ENCODE results near the gene CCDC102A. TPM values are rescaled to one million over a fixed set of nuclear protein-coding genes. Genes with fewer than 3 reads are reported as not detected.
A peak's percentile ranks its signal among the peaks of the same experiment; 100 is the strongest.

CCDC102A gene
- total and polyA plus RNA-seq, 2 of the 13 experiments (the other 11 are each of a cell fraction or from before 2014, with no cell fraction given) = 2.1 to 2.8 TPM

- peak; percentile 61; the same call in 1 of the 2 replicates for TF ChIP-seq ZNF280B (CRISPR knock-in tag; IDR thresholded peaks at IDR 0.05; ENCODE audit: borderline replicate concordance)
- peak; percentile 91 for TF ChIP-seq RXRA (CRISPR knock-in tag; IDR thresholded peaks at IDR 0.05)
- peak; percentile 35; the same call in 1 of the 2 replicates for TF ChIP-seq KDM2A (CRISPR knock-in tag; IDR thresholded peaks at IDR 0.05; ENCODE audit: borderline replicate concordance, low read depth)
- peak; percentile 53 for TF ChIP-seq DBP (CRISPR knock-in tag; IDR thresholded peaks at IDR 0.05; ENCODE audit: not compliant biosample characterization)
- 0 out of 2 replicates have a peak, but pooled peaks have one; percentile 12 for TF ChIP-seq ZBED4 (CRISPR knock-in tag; IDR thresholded peaks at IDR 0.05; ENCODE audit: borderline replicate concordance)
- peak; percentile 65; the same call in 1 of the 2 replicates for TF ChIP-seq MLX (CRISPR knock-in tag; IDR thresholded peaks at IDR 0.05)
- TF ChIP-seq THAP11 (CRISPR knock-in tag; IDR thresholded peaks at IDR 0.05) = peak; percentile 39; the same call in 1 of the 2 replicates
- peak; percentile 68; the same call in 1 of the 2 replicates for TF ChIP-seq SKIL (CRISPR knock-in tag; IDR thresholded peaks at IDR 0.05; ENCODE audit: borderline replicate concordance)
- 0 out of 2 replicates have a peak, but pooled peaks have one; percentile 55 for TF ChIP-seq ZNF772 (CRISPR knock-in tag; IDR thresholded peaks at IDR 0.05)
- peak; percentile 96 for TF ChIP-seq PAXIP1 (CRISPR knock-in tag; conservative IDR thresholded peaks at IDR 0.05)
- TF ChIP-seq ZNF331 (CRISPR knock-in tag; IDR thresholded peaks at IDR 0.05) = 0 out of 2 replicates have a peak, but pooled peaks have one; percentile 13
- TF ChIP-seq SOX6 (IDR thresholded peaks at IDR 0.05) = no peak
- no peak; the same call in 1 of the 2 replicates for TF ChIP-seq SOX6 (CRISPR knock-in tag; IDR thresholded peaks at IDR 0.05)
- peak; percentile 57 for TF ChIP-seq ZNF430 (CRISPR knock-in tag; IDR thresholded peaks at IDR 0.05)
- peak; percentile 72; the same call in 1 of the 2 replicates for TF ChIP-seq ZNF292 (CRISPR knock-in tag; IDR thresholded peaks at IDR 0.05; ENCODE audit: borderline replicate concordance, low read depth)
Observed at GRCh38 chr16:57482845-57483545, 53.4 kb downstream of the CCDC102A start (continued).

All from HepG2 (cell line).